ENCODE data around the gene CPEB1. TPM values are rescaled to one million over a fixed set of nuclear protein-coding genes. Genes with fewer than 3 reads are reported as not detected.

The CPEB1 gene
- total and polyA plus RNA-seq, 2 of the 13 experiments (the other 11 are each of a cell fraction or from before 2014, with no cell fraction given), result 0.03 to 0.07 TPM

- TF ChIP-seq, protein P1, sequence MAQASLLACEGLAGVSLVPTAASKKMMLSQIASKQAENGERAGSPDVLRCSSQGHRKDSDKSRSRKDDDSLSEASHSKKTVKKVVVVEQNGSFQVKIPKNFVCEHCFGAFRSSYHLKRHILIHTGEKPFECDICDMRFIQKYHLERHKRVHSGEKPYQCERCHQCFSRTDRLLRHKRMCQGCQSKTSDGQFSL (CRISPR knock-in tag; IDR thresholded peaks at IDR 0.05), result 0 out of 2 replicates have a peak, but pooled peaks have one; percentile 26
- TF ChIP-seq PATZ1 (CRISPR knock-in tag; IDR thresholded peaks at IDR 0.05) (no peak), ZBTB43 (CRISPR knock-in tag; conservative IDR thresholded peaks at IDR 0.05) (no peak), ZFP36L1 (CRISPR knock-in tag; IDR thresholded peaks at IDR 0.05) (0 out of 2 replicates have a peak, but pooled peaks have one; percentile 31), RARG (CRISPR knock-in tag; IDR thresholded peaks at IDR 0.05; ENCODE audit: low read depth) (no peak), FOXK1 (CRISPR knock-in tag; IDR thresholded peaks at IDR 0.05; ENCODE audit: borderline replicate concordance, low read depth) (no peak), REPIN1 (CRISPR knock-in tag; IDR thresholded peaks at IDR 0.05; ENCODE audit: borderline replicate concordance, low read depth) (no peak), SRSF1 (optimal IDR thresholded peaks at IDR 0.05; ENCODE audit: low read depth, low read length) (no peak), SKIL (CRISPR knock-in tag; IDR thresholded peaks at IDR 0.05; ENCODE audit: borderline replicate concordance) (no peak), NCOA5 (CRISPR knock-in tag; IDR thresholded peaks at IDR 0.05) (no peak), MLLT10 (CRISPR knock-in tag; IDR thresholded peaks at IDR 0.05) (no peak)
- TF ChIP-seq, protein P2, sequence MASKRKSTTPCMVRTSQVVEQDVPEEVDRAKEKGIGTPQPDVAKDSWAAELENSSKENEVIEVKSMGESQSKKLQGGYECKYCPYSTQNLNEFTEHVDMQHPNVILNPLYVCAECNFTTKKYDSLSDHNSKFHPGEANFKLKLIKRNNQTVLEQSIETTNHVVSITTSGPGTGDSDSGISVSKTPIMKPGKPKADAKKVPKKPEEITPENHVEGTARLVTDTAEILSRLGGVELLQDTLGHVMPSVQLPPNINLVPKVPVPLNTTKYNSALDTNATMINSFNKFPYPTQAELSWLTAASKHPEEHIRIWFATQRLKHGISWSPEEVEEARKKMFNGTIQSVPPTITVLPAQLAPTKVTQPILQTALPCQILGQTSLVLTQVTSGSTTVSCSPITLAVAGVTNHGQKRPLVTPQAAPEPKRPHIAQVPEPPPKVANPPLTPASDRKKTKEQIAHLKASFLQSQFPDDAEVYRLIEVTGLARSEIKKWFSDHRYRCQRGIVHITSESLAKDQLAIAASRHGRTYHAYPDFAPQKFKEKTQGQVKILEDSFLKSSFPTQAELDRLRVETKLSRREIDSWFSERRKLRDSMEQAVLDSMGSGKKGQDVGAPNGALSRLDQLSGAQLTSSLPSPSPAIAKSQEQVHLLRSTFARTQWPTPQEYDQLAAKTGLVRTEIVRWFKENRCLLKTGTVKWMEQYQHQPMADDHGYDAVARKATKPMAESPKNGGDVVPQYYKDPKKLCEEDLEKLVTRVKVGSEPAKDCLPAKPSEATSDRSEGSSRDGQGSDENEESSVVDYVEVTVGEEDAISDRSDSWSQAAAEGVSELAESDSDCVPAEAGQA (IDR thresholded peaks at IDR 0.05; ENCODE audit: low read depth), result no peak
- TF ChIP-seq, protein P2 (CRISPR knock-in tag; IDR thresholded peaks at IDR 0.05; ENCODE audit: borderline replicate concordance), result no peak
- TF ChIP-seq, protein P3, sequence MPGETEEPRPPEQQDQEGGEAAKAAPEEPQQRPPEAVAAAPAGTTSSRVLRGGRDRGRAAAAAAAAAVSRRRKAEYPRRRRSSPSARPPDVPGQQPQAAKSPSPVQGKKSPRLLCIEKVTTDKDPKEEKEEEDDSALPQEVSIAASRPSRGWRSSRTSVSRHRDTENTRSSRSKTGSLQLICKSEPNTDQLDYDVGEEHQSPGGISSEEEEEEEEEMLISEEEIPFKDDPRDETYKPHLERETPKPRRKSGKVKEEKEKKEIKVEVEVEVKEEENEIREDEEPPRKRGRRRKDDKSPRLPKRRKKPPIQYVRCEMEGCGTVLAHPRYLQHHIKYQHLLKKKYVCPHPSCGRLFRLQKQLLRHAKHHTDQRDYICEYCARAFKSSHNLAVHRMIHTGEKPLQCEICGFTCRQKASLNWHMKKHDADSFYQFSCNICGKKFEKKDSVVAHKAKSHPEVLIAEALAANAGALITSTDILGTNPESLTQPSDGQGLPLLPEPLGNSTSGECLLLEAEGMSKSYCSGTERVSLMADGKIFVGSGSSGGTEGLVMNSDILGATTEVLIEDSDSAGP (CRISPR knock-in tag; IDR thresholded peaks at IDR 0.05; ENCODE audit: borderline replicate concordance), result peak; percentile 53; the same call in 1 of the 2 replicates
These were observed 111.4 kb downstream of the CPEB1 start (continued) for GRCh38 chr15:82535566-82536408.

Data from HepG2 (cell line).